Measurements from ENCODE around the gene MUSTN1. TPM values are rescaled to one million over a fixed set of nuclear protein-coding genes. Genes with fewer than 3 reads are reported as not detected.

The MUSTN1 gene
- total RNA-seq (under 1 TPM in 3 of 6 donors, not detected in 3; 0.42 to 0.55 (median 0.47) TPM), polyA plus RNA-seq (10 to 100 TPM; 35.2 to 63.7 TPM)

GRCh38 chr3:52834871-52835501 is at the start of gene MUSTN1:
MUSTN1 (minus strand) TSS chr3:52835019; CDS start chr3:52834948, 71 bp downstream.
- peaks cover 0 to 14% (median 0%) of the 10 kb centered on the region in 3 donors for H3K4me1 ChIP-seq
- intact Hi-C loops (cut with DNase I): no loop called here
- ATAC-seq: no peak
- no peak within 1 kb of the TSS for H3K27ac ChIP-seq
- H3K4me3 ChIP-seq: no peak within 1 kb of the TSS
- no peaks in the 10 kb centered on the region for H3K27me3 ChIP-seq
- no peak for TF ChIP-seq CTCF (IDR thresholded peaks at IDR 0.05)
- 83% methylated on average over 11 of the region's 11 CpGs for WGBS, 2 donors
- DNase-seq: peak in 1 of 6 donors; percentile 26
- no peaks in the 10 kb centered on the region for H3K36me3 ChIP-seq
- no peak for FAIRE-seq
- H3K9me3 ChIP-seq: no peaks in the 10 kb centered on the region

GRCh38 chr3:52882377-52882776 is 47.6 kb upstream of the MUSTN1 start:
- no peaks in the 10 kb centered on the region for H3K27me3 ChIP-seq
- no peaks in the 10 kb centered on the region for H3K36me3 ChIP-seq
- no peak overlapping the region for H3K4me3 ChIP-seq
- intact Hi-C loops (cut with DNase I): no loop called here
- H3K27ac ChIP-seq: no peak overlapping the region
- H3K9me3 ChIP-seq: no peaks in the 10 kb centered on the region
- no peak for TF ChIP-seq CTCF (IDR thresholded peaks at IDR 0.05)
- peaks cover 0 to 11% (median 0%) of the 10 kb centered on the region in 3 donors for H3K4me1 ChIP-seq
- ATAC-seq (no peak), DNase-seq (no peak), FAIRE-seq (no peak)
- WGBS, 2 donors: 88 to 89% methylated on average over 4 of the region's 4 CpGs

GRCh38 chr3:52881871-52882270 is 47.1 kb upstream of the MUSTN1 start:
- no peak overlapping the region for H3K4me3 ChIP-seq
- FAIRE-seq (no peak), ATAC-seq (no peak), DNase-seq (no peak)
- intact Hi-C loops (cut with DNase I): no loop called here
- no peak for TF ChIP-seq CTCF (IDR thresholded peaks at IDR 0.05)
- H3K4me1 ChIP-seq: peaks cover 0 to 9% (median 0%) of the 10 kb centered on the region in 3 donors
- 81 to 84% methylated on average over 4 of the region's 4 CpGs for WGBS, 2 donors
- no peaks in the 10 kb centered on the region for H3K36me3 ChIP-seq
- H3K9me3 ChIP-seq: no peaks in the 10 kb centered on the region
- no peaks in the 10 kb centered on the region for H3K27me3 ChIP-seq
- no peak overlapping the region for H3K27ac ChIP-seq

- FAIRE-seq (no peak), DNase-seq (no peak), ATAC-seq (no peak)
- no peaks in the 10 kb centered on the region for H3K4me1 ChIP-seq
- H3K4me3 ChIP-seq: no peak overlapping the region
- H3K9me3 ChIP-seq: no peaks in the 10 kb centered on the region
- 91 to 93% methylated on average over 3 of the region's 3 CpGs for WGBS, 2 donors
- TF ChIP-seq CTCF (IDR thresholded peaks at IDR 0.05): no peak
- no peaks in the 10 kb centered on the region for H3K36me3 ChIP-seq
- intact Hi-C loops (cut with DNase I): no loop called here
- no peak overlapping the region for H3K27ac ChIP-seq
- H3K27me3 ChIP-seq: no peaks in the 10 kb centered on the region
These were observed 45.7 kb upstream of the MUSTN1 start for GRCh38 chr3:52880474-52880873.

- intact Hi-C loops (cut with DNase I): no loop called here
- 96% methylated on average over 5 of the region's 5 CpGs for WGBS, 2 donors
- no peak overlapping the region for H3K4me3 ChIP-seq
- no peak for FAIRE-seq
- H3K9me3 ChIP-seq: no peaks in the 10 kb centered on the region
- H3K27me3 ChIP-seq: no peaks in the 10 kb centered on the region
- no peaks in the 10 kb centered on the region for H3K4me1 ChIP-seq
- no peak for DNase-seq
- no peak for TF ChIP-seq CTCF (IDR thresholded peaks at IDR 0.05)
- no peak for ATAC-seq
- no peaks in the 10 kb centered on the region for H3K36me3 ChIP-seq
- no peak overlapping the region for H3K27ac ChIP-seq
These were observed 45.2 kb upstream of the MUSTN1 start for GRCh38 chr3:52880047-52880446.
